Panc1 (cell line): Measurements from ENCODE around the gene NEK2. TPM values are rescaled to one million over a fixed set of nuclear protein-coding genes. Genes with fewer than 3 reads are reported as not detected.

ENCODE experiments used
- ATAC-seq: fragments of 200-7000 bp; cut with Tn5 transposase; 2 replicates; pipeline ENCODE4 v1.9.1; 2020; ENCODE audit warnings: mild to moderate bottlenecking, moderate library complexity
- BruUV-seq: library from RNA; stranded (reverse); fragments of 400-500 nt; replicated peaks from 2 replicates; lab custom pipeline; 2021; lab: Mats Ljungman, UMichigan
- CTCF ChIA-PET: fragments of 300-600 bp; sonication (Branson Sonifier 250); formaldehyde crosslinking; loops from one replicate; lab custom pipeline; 2022; ENCODE audit warnings: antibody characterized with exemption; lab: Charles Lee
- POLR2A ChIA-PET: fragments of 300-600 bp; sonication (Branson Sonifier 250); formaldehyde crosslinking; loops from one replicate; lab custom pipeline; 2022; ENCODE audit warnings: antibody characterized with exemption; lab: Charles Lee
- DNase-seq: peaks from one replicate; pipeline ENCODE4 v3.0.0-alpha.2; 2010; ENCODE audit warnings: low read depth, low spot score
- H3K27ac ChIP-seq: 2 replicates; pipeline ENCODE4 v1.5.1; 2011; ENCODE audit warnings: mild to moderate bottlenecking, low read length, inconsistent platforms
- H3K27me3 ChIP-seq: fragments of 200-500 bp; sonication (Bioruptor generic); 2 replicates; pipeline ENCODE4 v1.6.0; 2014; ENCODE audit warnings: low read length, inconsistent platforms; ENCODE audit not compliant: control insufficient read depth, insufficient read depth
- H3K36me3 ChIP-seq: fragments of 200-500 bp; sonication (Bioruptor generic); 2 replicates; pipeline ENCODE4 v1.5.1; 2014; ENCODE audit warnings: inconsistent platforms, mild to moderate bottlenecking, low read length, moderate library complexity; ENCODE audit not compliant: control insufficient read depth, insufficient read depth
- H3K4me1 ChIP-seq: 2 replicates; pipeline ENCODE4 v1.5.1; 2011; ENCODE audit warnings: inconsistent platforms, mild to moderate bottlenecking, low read length, moderate library complexity; ENCODE audit not compliant: control insufficient read depth, insufficient read depth
- H3K4me3 ChIP-seq, 2 experiments: 2 replicates each; pipeline ENCODE4 v1.5.1; 2011 to 2012; ENCODE audit warnings: low read depth in 2 of 2, low read length in 2 of 2, mild to moderate bottlenecking in 2 of 2, inconsistent platforms in 1 of 2, moderate library complexity in 1 of 2
- H3K9me3 ChIP-seq: fragments of 200-500 bp; sonication (Bioruptor generic); 2 replicates; pipeline ENCODE4 v1.5.1; 2014; ENCODE audit warnings: low read depth, mild to moderate bottlenecking, inconsistent platforms, low read length, moderate library complexity; ENCODE audit not compliant: control insufficient read depth, insufficient read depth
- POLR2AphosphoS5 ChIP-seq: IDR thresholded peaks from 2 replicates; pipeline ENCODE4 v1.6.1; 2012; ENCODE audit warnings: mild to moderate bottlenecking, low read depth, low read length, moderate library complexity
- SIN3A ChIP-seq: IDR thresholded peaks from 2 replicates; pipeline ENCODE4 v1.6.1; 2012; ENCODE audit warnings: low read depth, mild to moderate bottlenecking, low read length, moderate library complexity, borderline replicate concordance; ENCODE audit not compliant: insufficient read depth
- TCF7L2 ChIP-seq: IDR thresholded peaks from 2 replicates; pipeline ENCODE4 v1.6.1; 2011; ENCODE audit warnings: mild to moderate bottlenecking, low read depth, low read length, inconsistent platforms
- in situ Hi-C: cut with HindIII; loops from 2 replicates; pipeline ENCODE4 v1.10.0; 2016; ENCODE audit warnings: low sequenced_read_pairs, low pct_unique_long_range_greater_than_20kb
- intact Hi-C: fragments of 100-400 bp; cut with micrococcal nuclease; formaldehyde crosslinking; loops from one replicate; pipeline ENCODE4 v1.10.0; 2022; ENCODE audit not compliant: unreplicated experiment
- total RNA-seq: library from RNA; stranded (reverse); gene quantifications from one replicate; pipeline ENCODE4 v1.2.1, GENCODE V29; 2021; ENCODE audit not compliant: unreplicated experiment
- TF ChIP-seq, protein P1 (sequence below): fragments of 450-650 bp; IDR thresholded peaks from 2 replicates; pipeline ENCODE4 v1.5.1; 2017; ENCODE audit warnings: mild to moderate bottlenecking
- TF ChIP-seq, protein P2 (sequence below), 2 experiments: IDR thresholded peaks; 2 replicates each; pipeline ENCODE4 v1.6.1; 2011 to 2012; ENCODE audit warnings: low read depth in 2 of 2, control low read depth in 1 of 2, low read length in 1 of 2, mild to moderate bottlenecking in 1 of 2, moderate library complexity in 1 of 2; ENCODE audit not compliant: insufficient read depth in 1 of 2

NEK2 gene
- total RNA-seq, 1 experiment from 2014 or later = 34.4 TPM

GRCh38 chr1:211614615-211615014 is 60.8 kb downstream of the NEK2 start:
- ATAC-seq (no peak), DNase-seq (no peak)
- intact Hi-C loops (no loop called here), in situ Hi-C loops (no loop called here)
- POLR2A ChIA-PET = no interaction called here
- TF ChIP-seq TCF7L2 (no peak), POLR2AphosphoS5 (no peak), SIN3A (no peak)
- TF ChIP-seq, protein P1, sequence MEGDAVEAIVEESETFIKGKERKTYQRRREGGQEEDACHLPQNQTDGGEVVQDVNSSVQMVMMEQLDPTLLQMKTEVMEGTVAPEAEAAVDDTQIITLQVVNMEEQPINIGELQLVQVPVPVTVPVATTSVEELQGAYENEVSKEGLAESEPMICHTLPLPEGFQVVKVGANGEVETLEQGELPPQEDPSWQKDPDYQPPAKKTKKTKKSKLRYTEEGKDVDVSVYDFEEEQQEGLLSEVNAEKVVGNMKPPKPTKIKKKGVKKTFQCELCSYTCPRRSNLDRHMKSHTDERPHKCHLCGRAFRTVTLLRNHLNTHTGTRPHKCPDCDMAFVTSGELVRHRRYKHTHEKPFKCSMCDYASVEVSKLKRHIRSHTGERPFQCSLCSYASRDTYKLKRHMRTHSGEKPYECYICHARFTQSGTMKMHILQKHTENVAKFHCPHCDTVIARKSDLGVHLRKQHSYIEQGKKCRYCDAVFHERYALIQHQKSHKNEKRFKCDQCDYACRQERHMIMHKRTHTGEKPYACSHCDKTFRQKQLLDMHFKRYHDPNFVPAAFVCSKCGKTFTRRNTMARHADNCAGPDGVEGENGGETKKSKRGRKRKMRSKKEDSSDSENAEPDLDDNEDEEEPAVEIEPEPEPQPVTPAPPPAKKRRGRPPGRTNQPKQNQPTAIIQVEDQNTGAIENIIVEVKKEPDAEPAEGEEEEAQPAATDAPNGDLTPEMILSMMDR = no peak
- TF ChIP-seq, protein P2, sequence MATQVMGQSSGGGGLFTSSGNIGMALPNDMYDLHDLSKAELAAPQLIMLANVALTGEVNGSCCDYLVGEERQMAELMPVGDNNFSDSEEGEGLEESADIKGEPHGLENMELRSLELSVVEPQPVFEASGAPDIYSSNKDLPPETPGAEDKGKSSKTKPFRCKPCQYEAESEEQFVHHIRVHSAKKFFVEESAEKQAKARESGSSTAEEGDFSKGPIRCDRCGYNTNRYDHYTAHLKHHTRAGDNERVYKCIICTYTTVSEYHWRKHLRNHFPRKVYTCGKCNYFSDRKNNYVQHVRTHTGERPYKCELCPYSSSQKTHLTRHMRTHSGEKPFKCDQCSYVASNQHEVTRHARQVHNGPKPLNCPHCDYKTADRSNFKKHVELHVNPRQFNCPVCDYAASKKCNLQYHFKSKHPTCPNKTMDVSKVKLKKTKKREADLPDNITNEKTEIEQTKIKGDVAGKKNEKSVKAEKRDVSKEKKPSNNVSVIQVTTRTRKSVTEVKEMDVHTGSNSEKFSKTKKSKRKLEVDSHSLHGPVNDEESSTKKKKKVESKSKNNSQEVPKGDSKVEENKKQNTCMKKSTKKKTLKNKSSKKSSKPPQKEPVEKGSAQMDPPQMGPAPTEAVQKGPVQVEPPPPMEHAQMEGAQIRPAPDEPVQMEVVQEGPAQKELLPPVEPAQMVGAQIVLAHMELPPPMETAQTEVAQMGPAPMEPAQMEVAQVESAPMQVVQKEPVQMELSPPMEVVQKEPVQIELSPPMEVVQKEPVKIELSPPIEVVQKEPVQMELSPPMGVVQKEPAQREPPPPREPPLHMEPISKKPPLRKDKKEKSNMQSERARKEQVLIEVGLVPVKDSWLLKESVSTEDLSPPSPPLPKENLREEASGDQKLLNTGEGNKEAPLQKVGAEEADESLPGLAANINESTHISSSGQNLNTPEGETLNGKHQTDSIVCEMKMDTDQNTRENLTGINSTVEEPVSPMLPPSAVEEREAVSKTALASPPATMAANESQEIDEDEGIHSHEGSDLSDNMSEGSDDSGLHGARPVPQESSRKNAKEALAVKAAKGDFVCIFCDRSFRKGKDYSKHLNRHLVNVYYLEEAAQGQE (IDR thresholded peaks at IDR 0.05; ENCODE audit: insufficient read depth in 1 of 2, low read depth in 2 of 2, low read length in 1 of 2) = no peak
- CTCF ChIA-PET = no interaction called here
- Histone ChIP-seq H3K27ac (no peak overlapping the region; the same call in 1 of the 2 replicates), H3K4me1 (peaks cover 3% of the 10 kb centered on the region; the same call in 1 of the 2 replicates), H3K4me3 (no peak overlapping the region), H3K27me3 (no peaks in the 10 kb centered on the region), H3K9me3 (no peaks in the 10 kb centered on the region), H3K36me3 (no peaks in the 10 kb centered on the region)
- no TSS peak for BruUV-seq

GRCh38 chr1:211613951-211614350 is 61.5 kb downstream of the NEK2 start:
- ATAC-seq = no peak
- Histone ChIP-seq H3K9me3 (no peaks in the 10 kb centered on the region), H3K27ac (no peak overlapping the region), H3K4me3 (no peak overlapping the region), H3K27me3 (no peaks in the 10 kb centered on the region), H3K4me1 (peaks cover 3% of the 10 kb centered on the region; the same call in 1 of the 2 replicates), H3K36me3 (no peaks in the 10 kb centered on the region)
- BruUV-seq = no TSS peak
- no peak for DNase-seq
- ChIA-PET POLR2A (no interaction called here), CTCF (no interaction called here)
- intact Hi-C loops (no loop called here), in situ Hi-C loops (no loop called here)
- no peak for TF ChIP-seq POLR2AphosphoS5
- TF ChIP-seq, protein P2 (IDR thresholded peaks at IDR 0.05; ENCODE audit: insufficient read depth in 1 of 2, low read depth in 2 of 2, low read length in 1 of 2) = no peak
- TF ChIP-seq, protein P1 = no peak
- TF ChIP-seq TCF7L2 = no peak
- no peak for TF ChIP-seq SIN3A
